SU-DHL-6 (cell line): ENCODE measurements around the gene CHD5.

Source experiments
- H2AFZ ChIP-seq: fragments of 200-600 bp; sonication (generic); 2 replicates; pipeline ENCODE4 v1.6.1; 2014; ENCODE audit warnings: low read depth, mild to moderate bottlenecking, moderate library complexity, mixed read lengths, antibody characterized with exemption, low read length; ENCODE audit not compliant: severe bottlenecking
- H3F3A ChIP-seq: fragments of 200-600 bp; shearing (Covaris generic); 2 replicates; pipeline ENCODE4 v1.6.0; 2016; ENCODE audit warnings: antibody characterized with exemption, mild to moderate bottlenecking; ENCODE audit not compliant: insufficient read depth
- H3K27ac ChIP-seq: fragments of 200-600 bp; sonication (generic); 2 replicates; pipeline ENCODE4 v1.5.1; 2016; ENCODE audit warnings: low read depth, mild to moderate bottlenecking, low read length, moderate library complexity, mixed read lengths
- H3K27me3 ChIP-seq: fragments of 200-600 bp; sonication (generic), shearing (Covaris generic); 2 replicates; pipeline ENCODE4 v1.6.0; 2014; ENCODE audit warnings: mild to moderate bottlenecking, low read length
- H3K36me3 ChIP-seq: fragments of 200-600 bp; sonication (generic); 2 replicates; pipeline ENCODE4 v1.6.1; 2014; ENCODE audit warnings: mild to moderate bottlenecking, low read length, mixed read lengths
- H3K4me2 ChIP-seq: fragments of 300-600, 200-600 bp; shearing (Covaris generic), sonication (generic); 2 replicates; pipeline ENCODE4 v1.6.0; 2014; ENCODE audit warnings: low read length, low read depth, mild to moderate bottlenecking; ENCODE audit not compliant: poor library complexity, severe bottlenecking
- H3K4me3 ChIP-seq: fragments of 200-600 bp; sonication (generic); 2 replicates; pipeline ENCODE4 v1.5.1; 2014; ENCODE audit warnings: antibody characterized with exemption, low read length, mild to moderate bottlenecking, mixed read lengths; ENCODE audit not compliant: insufficient read depth, poor library complexity, severe bottlenecking
- H3K79me2 ChIP-seq: fragments of 200-600 bp; sonication (generic); 2 replicates; pipeline ENCODE4 v1.6.1; 2014; ENCODE audit warnings: mild to moderate bottlenecking, low read length, moderate library complexity; ENCODE audit not compliant: insufficient read depth
- H3K9ac ChIP-seq: fragments of 200-600 bp; sonication (generic); 2 replicates; pipeline ENCODE4 v1.7.0; 2014; ENCODE audit warnings: mild to moderate bottlenecking, low read length
- H3K9me2 ChIP-seq: fragments of 200-600 bp; sonication (generic); replicated peaks from 2 replicates; pipeline ENCODE4 v1.6.1; 2014; ENCODE audit warnings: low read length; ENCODE audit not compliant: insufficient read depth
- H3K9me3 ChIP-seq: fragments of 200-600 bp; sonication (generic); 2 replicates; pipeline ENCODE4 v1.6.1; 2014; ENCODE audit warnings: low read length, mixed read lengths; ENCODE audit not compliant: insufficient read depth
- H4K20me1 ChIP-seq: fragments of 200-600 bp; sonication (generic); 2 replicates; pipeline ENCODE4 v1.6.1; 2014; ENCODE audit warnings: low read depth, mild to moderate bottlenecking, antibody characterized with exemption, low read length, moderate library complexity, mixed read lengths
- CTCF ChIP-seq: fragments of 200-600 bp; sonication (generic); IDR thresholded peaks from one replicate; pipeline ENCODE4 v1.5.1; 2017; ENCODE audit warnings: antibody characterized with exemption, mild to moderate bottlenecking, low read length, moderate library complexity; ENCODE audit not compliant: insufficient read depth, poor library complexity, severe bottlenecking
- EZH2phosphoT487 ChIP-seq: fragments of 200-600 bp; sonication (generic), shearing (Covaris generic); conservative IDR thresholded peaks from 2 replicates; pipeline ENCODE4 v1.6.1; 2018; ENCODE audit warnings: mild to moderate bottlenecking, antibody characterized with exemption, low read length, moderate library complexity, mixed read lengths

Gene CHD5

GRCh38 chr1:6223617-6224016 is 43.5 kb upstream of the CHD5 start:
- H3K27me3 ChIP-seq = no peaks in the 10 kb centered on the region
- H3K4me3 ChIP-seq = no peak overlapping the region
- H3F3A ChIP-seq = no peaks in the 10 kb centered on the region
- no peak overlapping the region for H3K27ac ChIP-seq
- no peaks in the 10 kb centered on the region for H3K9me2 ChIP-seq
- no peak overlapping the region for H3K9ac ChIP-seq
- H3K36me3 ChIP-seq = no peaks in the 10 kb centered on the region
- H3K4me2 ChIP-seq = no peak overlapping the region
- TF ChIP-seq EZH2phosphoT487 (no peak), CTCF (no peak)
- H3K9me3 ChIP-seq = no peaks in the 10 kb centered on the region
- no peak overlapping the region for H2AFZ ChIP-seq
- no peaks in the 10 kb centered on the region for H4K20me1 ChIP-seq
- no peaks in the 10 kb centered on the region for H3K79me2 ChIP-seq

DNA sequence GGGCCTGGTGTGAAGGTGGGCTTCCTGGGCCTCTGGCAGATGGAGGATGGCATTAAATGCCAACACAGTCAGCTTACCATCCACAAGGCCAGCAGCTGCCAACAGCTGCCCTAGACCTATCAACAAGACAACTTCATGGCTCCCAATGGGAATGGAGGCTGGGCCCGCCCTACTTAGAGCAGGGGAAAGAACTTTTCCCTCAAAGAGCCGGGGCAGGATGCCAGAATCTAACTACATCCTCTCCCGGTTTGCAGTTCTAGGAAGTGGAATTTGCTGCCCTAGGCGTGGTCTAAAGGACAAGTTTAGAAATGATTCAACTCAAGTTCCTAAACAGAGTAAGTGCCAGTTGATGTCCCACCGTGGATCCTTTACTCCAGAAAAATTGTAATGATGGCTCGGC is 42.5 kb upstream of the CHD5 start:
- H4K20me1 ChIP-seq = no peaks in the 10 kb centered on the region
- H3F3A ChIP-seq = no peaks in the 10 kb centered on the region
- no peaks in the 10 kb centered on the region for H3K9me3 ChIP-seq
- H3K4me3 ChIP-seq = no peak overlapping the region
- H3K9me2 ChIP-seq = no peaks in the 10 kb centered on the region
- TF ChIP-seq CTCF (no peak), EZH2phosphoT487 (no peak)
- H2AFZ ChIP-seq = no peak overlapping the region
- H3K27me3 ChIP-seq = no peaks in the 10 kb centered on the region
- H3K79me2 ChIP-seq = no peaks in the 10 kb centered on the region
- no peak overlapping the region for H3K4me2 ChIP-seq
- no peak overlapping the region for H3K9ac ChIP-seq
- H3K27ac ChIP-seq = no peak overlapping the region
- no peaks in the 10 kb centered on the region for H3K36me3 ChIP-seq

GRCh38 chr1:6221210-6221784 is 41.2 kb upstream of the CHD5 start:
- no peak overlapping the region for H3K9ac ChIP-seq

More at GRCh38 chr1:6221210-6221784, 41.2 kb upstream of the CHD5 start:
- Histone ChIP-seq H3K27me3 (no peaks in the 10 kb centered on the region), H3K4me2 (no peak overlapping the region), H3K9me2 (no peaks in the 10 kb centered on the region), H2AFZ (no peak overlapping the region), H4K20me1 (no peaks in the 10 kb centered on the region), H3K79me2 (no peaks in the 10 kb centered on the region), H3K4me3 (no peak overlapping the region), H3K27ac (no peak overlapping the region), H3F3A (no peaks in the 10 kb centered on the region), H3K9me3 (no peaks in the 10 kb centered on the region), H3K36me3 (no peaks in the 10 kb centered on the region)
- TF ChIP-seq EZH2phosphoT487 (no peak), CTCF (no peak)
